WTC11 (cell line): ENCODE results near the gene GPR157.
"Not testable (repeated sequence)": the region's sequence is repeated elsewhere in the genome, so short reads cannot be mapped to it uniquely, and the experiment has no call there.

Experiments
- CTCF ChIP-seq: fragments of 200-600 bp; IDR thresholded peaks from 2 replicates; pipeline ENCODE4 v1.8.0; 2022; ENCODE audit warnings: antibody characterized with exemption
- E2F4 ChIP-seq: sonication (generic); formaldehyde crosslinking; IDR thresholded peaks from 2 replicates; pipeline ENCODE4 v1.8.1; 2022; ENCODE audit warnings: low read depth, mild to moderate bottlenecking, moderate library complexity, missing genetic modification reagents, borderline replicate concordance
- ESRRA ChIP-seq: sonication (generic); formaldehyde crosslinking; IDR thresholded peaks from 2 replicates; pipeline ENCODE4 v1.8.1; 2022; ENCODE audit warnings: mild to moderate bottlenecking, missing genetic modification reagents, borderline replicate concordance
- NR2C2 ChIP-seq: sonication (generic); formaldehyde crosslinking; IDR thresholded peaks from 2 replicates; pipeline ENCODE4 v1.8.0; 2022; ENCODE audit warnings: mild to moderate bottlenecking, missing genetic modification reagents
- PRDM15 ChIP-seq: sonication (generic); formaldehyde crosslinking; IDR thresholded peaks from 2 replicates; pipeline ENCODE4 v1.8.0; 2022; ENCODE audit warnings: missing genetic modification reagents
- TEAD4 ChIP-seq: sonication (generic); formaldehyde crosslinking; IDR thresholded peaks from 2 replicates; pipeline ENCODE4 v1.8.0; 2022; ENCODE audit warnings: mild to moderate bottlenecking, missing genetic modification reagents
- ZNF416 ChIP-seq: fragments of 250-450 bp; sonication (Bioruptor Pico); IDR thresholded peaks from 2 replicates; pipeline ENCODE4 v1.9.0; 2021; ENCODE audit warnings: mild to moderate bottlenecking, inconsistent platforms
- TF ChIP-seq, protein P1 (sequence below): sonication (generic); formaldehyde crosslinking; IDR thresholded peaks from 2 replicates; pipeline ENCODE4 v1.8.0; 2022; ENCODE audit warnings: mild to moderate bottlenecking, missing genetic modification reagents
- TF ChIP-seq, protein P2 (sequence below): sonication (generic); formaldehyde crosslinking; IDR thresholded peaks from 2 replicates; pipeline ENCODE4 v1.8.0; 2022; ENCODE audit warnings: mild to moderate bottlenecking, missing genetic modification reagents

DNA sequence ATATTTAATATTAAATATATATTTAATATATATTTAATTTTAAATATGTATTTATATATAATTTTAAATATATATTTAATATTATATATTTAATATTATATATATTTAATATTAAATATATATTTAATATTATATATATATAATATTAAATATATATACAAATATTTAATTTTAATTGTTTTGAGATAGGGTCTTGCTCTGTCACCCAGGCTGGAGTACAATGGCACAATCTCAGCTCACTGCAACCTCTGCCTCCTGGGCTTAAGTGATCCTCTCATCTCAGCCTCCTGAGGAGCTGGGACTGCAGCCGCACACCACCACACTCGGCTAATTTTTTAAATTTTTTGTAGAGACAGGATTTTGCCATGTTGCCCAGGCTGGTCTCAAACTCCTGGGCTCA is 5.2 kb downstream of the GPR157 start:
- TF ChIP-seq TEAD4 (CRISPR knock-in tag); CTCF; ZNF416 (CRISPR knock-in tag); NR2C2 (CRISPR knock-in tag); PRDM15 (CRISPR knock-in tag); ESRRA; E2F4: not testable (repeated sequence)
- TF ChIP-seq, protein P1, sequence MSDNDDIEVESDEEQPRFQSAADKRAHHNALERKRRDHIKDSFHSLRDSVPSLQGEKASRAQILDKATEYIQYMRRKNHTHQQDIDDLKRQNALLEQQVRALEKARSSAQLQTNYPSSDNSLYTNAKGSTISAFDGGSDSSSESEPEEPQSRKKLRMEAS (CRISPR knock-in tag), result not testable (repeated sequence)
- TF ChIP-seq, protein P2, sequence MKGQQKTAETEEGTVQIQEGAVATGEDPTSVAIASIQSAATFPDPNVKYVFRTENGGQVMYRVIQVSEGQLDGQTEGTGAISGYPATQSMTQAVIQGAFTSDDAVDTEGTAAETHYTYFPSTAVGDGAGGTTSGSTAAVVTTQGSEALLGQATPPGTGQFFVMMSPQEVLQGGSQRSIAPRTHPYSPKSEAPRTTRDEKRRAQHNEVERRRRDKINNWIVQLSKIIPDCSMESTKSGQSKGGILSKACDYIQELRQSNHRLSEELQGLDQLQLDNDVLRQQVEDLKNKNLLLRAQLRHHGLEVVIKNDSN, result not testable (repeated sequence)
